Stimulated activated CD4-positive, alpha-beta T cell treated with anti-CD3 and anti-CD28 coated beads, Interleukin-12 subunit alpha, Interleukin-12 subunit beta, amount 100 ng/mL, for 24 hours (primary cell): ENCODE data around the gene PCDHA9.
"Not testable (repeated sequence)": the region's sequence is repeated elsewhere in the genome, so short reads cannot be mapped to it uniquely, and the experiment has no call there.

Source experiments
- DNase-seq, 2 experiments: peaks; one replicate each; pipeline ENCODE4 v3.0.0-alpha.2; 2020; ENCODE audit warnings: low read depth in 2 of 2

The PCDHA9 gene

GRCh38 chr5:140835622-140836510 lies 12.3 kb upstream of the PCDHA9 start:
- no peak for DNase-seq

GRCh38 chr5:140840978-140841962 lies 6.9 kb upstream of the PCDHA9 start, which contains the start of gene PCDHA8:
Gene PCDHA8, plus strand, starts transcription at chr5:140841187. Its CDS starts 135 bp downstream, at chr5:140841322.
- no peak for DNase-seq

GRCh38 chr5:140842798-140843733 lies 5.1 kb upstream of the PCDHA9 start:
- no peak for DNase-seq

GRCh38 chr5:140849831-140850634 lies 1.9 kb downstream of the PCDHA9 start:
- DNase-seq: not testable (repeated sequence)

- no peak for DNase-seq
Measured at GRCh38 chr5:140855772-140856674, 7.8 kb downstream of the PCDHA9 start, which contains the start of gene PCDHA10. Gene PCDHA10, plus strand, starts transcription at chr5:140855897. Its CDS starts 152 bp downstream, at chr5:140856049.

- no peak for DNase-seq
Measured at GRCh38 chr5:140857177-140857986, 9.2 kb downstream of the PCDHA9 start.

- DNase-seq: no peak
Measured at GRCh38 chr5:140857987-140858240, 9.7 kb downstream of the PCDHA9 start.

- DNase-seq: no peak
Measured at GRCh38 chr5:140862441-140863295, 14.5 kb downstream of the PCDHA9 start.

GRCh38 chr5:140868721-140869554 lies 20.8 kb downstream of the PCDHA9 start, which contains the start of gene PCDHA11:
Gene PCDHA11, plus strand, starts transcription at chr5:140868957. Its CDS starts 147 bp downstream, at chr5:140869104.
- DNase-seq: no peak

GRCh38 chr5:140869555-140869886 lies 21.3 kb downstream of the PCDHA9 start:
- no peak for DNase-seq

- DNase-seq: no peak
Measured at GRCh38 chr5:140870221-140871201, 22.3 kb downstream of the PCDHA9 start.

- DNase-seq: no peak
Measured at GRCh38 chr5:140875085-140876065, 27.2 kb downstream of the PCDHA9 start, which contains the start of gene PCDHA12. Gene PCDHA12, plus strand, starts transcription at chr5:140875308. Its CDS starts 165 bp downstream, at chr5:140875473.

GRCh38 chr5:140876541-140877261 lies 28.5 kb downstream of the PCDHA9 start:
- not testable (repeated sequence) for DNase-seq

- DNase-seq: no peak
Measured at GRCh38 chr5:140877262-140877581, 29.0 kb downstream of the PCDHA9 start.
